GM18951 (cell line): Measurements from ENCODE around the gene TIFAB.

Experiments used
- POLR2A ChIP-seq: IDR thresholded peaks from 4 replicates; pipeline ENCODE4 v1.6.1; 2011; ENCODE audit warnings: mild to moderate bottlenecking; ENCODE audit not compliant: insufficient read length, insufficient read depth; ENCODE audit errors: extremely low read depth
- in situ Hi-C: fragments of 300-500 bp; cut with MboI; formaldehyde crosslinking; loops from one replicate; pipeline ENCODE4 v1.12.0; 2022; ENCODE audit warnings: low sequenced_read_pairs, mixed read lengths, inconsistent platforms; ENCODE audit not compliant: unreplicated experiment

TIFAB gene

GRCh38 chr5:135487839-135488514 is 35.8 kb upstream of the TIFAB start:
- no peak for TF ChIP-seq POLR2A

DNA sequence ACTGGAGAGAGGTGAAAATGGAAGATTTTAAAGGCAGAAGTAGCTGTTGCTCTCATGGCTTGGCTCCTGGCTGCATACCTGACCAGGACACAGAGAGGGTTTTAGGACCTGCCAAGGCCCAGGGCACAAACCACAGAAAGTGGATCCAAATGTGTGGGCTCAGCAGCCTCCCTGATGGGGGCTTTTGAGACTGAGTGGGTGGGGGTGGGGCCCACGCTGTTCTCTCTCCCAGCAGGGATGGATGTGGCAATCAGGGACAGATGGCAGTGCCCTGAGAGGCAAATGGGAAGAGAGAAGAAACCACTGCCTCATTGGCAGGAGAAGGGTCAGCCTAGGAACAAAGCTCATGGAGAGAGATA is 34.9 kb upstream of the TIFAB start:
- TF ChIP-seq POLR2A = no peak
- in situ Hi-C loops = no loop called here

More at GRCh38 chr5:135487839-135488514, 35.8 kb upstream of the TIFAB start:
- in situ Hi-C loops = no loop called here

- in situ Hi-C loops = no loop called here
- no peak for TF ChIP-seq POLR2A
Measured at GRCh38 chr5:135486131-135487036, 34.2 kb upstream of the TIFAB start.

GRCh38 chr5:135484674-135485086 is 32.5 kb upstream of the TIFAB start:
- in situ Hi-C loops = no loop called here
- no peak for TF ChIP-seq POLR2A

GRCh38 chr5:135483254-135483653 is 31.1 kb upstream of the TIFAB start:
- no peak for TF ChIP-seq POLR2A
- in situ Hi-C loops = no loop called here

GRCh38 chr5:135482381-135482933 is 30.3 kb upstream of the TIFAB start:
- TF ChIP-seq POLR2A = no peak
- in situ Hi-C loops = no loop called here

GRCh38 chr5:135481909-135482311 is 29.8 kb upstream of the TIFAB start:
- in situ Hi-C loops = no loop called here
- no peak for TF ChIP-seq POLR2A

DNA sequence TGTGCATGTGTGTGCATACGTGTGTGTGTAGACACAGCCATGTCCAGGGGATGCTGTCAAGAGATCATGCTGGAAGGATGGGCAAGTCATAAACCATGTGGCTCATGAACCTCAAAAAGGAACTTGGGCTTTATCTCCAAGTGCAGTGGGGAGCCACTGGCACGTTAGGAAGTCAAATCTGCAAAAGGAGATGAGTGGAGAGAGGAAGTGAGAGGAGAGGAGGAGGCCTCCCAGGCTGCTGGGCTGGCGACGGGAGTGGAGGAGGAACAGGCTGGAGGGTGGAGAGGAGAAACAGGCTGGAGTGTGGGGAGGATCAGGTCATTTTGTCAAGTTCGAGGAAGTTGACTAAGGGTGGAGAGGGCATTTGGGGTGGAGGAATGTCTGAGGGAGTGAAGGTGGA is 29.2 kb upstream of the TIFAB start:
- TF ChIP-seq POLR2A = no peak
- in situ Hi-C loops = no loop called here

- in situ Hi-C loops = no loop called here
- TF ChIP-seq POLR2A = no peak
Measured at GRCh38 chr5:135480511-135480910, 28.4 kb upstream of the TIFAB start.

DNA sequence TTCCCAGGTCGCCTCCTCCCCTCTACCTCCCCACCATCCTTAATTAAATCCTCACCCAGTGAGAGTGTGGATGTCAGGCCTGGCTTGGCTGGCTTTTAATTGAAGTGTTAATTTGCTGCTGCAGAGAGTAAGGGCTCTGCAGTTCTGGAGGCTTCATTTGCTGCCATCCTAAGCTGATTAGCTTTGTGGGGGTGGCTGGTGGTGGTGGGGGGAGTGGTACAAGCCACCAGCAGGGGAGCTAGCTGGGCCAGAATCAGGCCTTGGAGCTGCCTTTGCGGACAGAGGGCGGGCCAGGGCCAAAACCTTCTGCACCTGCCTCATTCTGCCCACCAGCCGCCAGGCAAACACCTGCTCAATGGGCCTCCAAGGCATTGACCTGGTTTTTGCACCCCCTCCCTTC is 26.8 kb upstream of the TIFAB start:
- in situ Hi-C loops = no loop called here
- TF ChIP-seq POLR2A = no peak

- no peak for TF ChIP-seq POLR2A
- in situ Hi-C loops = no loop called here
Measured at GRCh38 chr5:135477613-135478066, 25.5 kb upstream of the TIFAB start.

- in situ Hi-C loops = no loop called here
- TF ChIP-seq POLR2A = no peak
Measured at GRCh38 chr5:135476615-135477581, 24.7 kb upstream of the TIFAB start.
